Measurements from ENCODE around the gene ACTL7B.

GRCh38 chr9:108904161-108904560 lies 48.4 kb upstream of the ACTL7B start:
- no peak for TF ChIP-seq SUZ12 (IDR thresholded peaks at IDR 0.05; ENCODE audit: extremely low read depth, insufficient read depth, insufficient read length)
- TF ChIP-seq YY1 (IDR thresholded peaks at IDR 0.05; ENCODE audit: insufficient read depth, insufficient read length): no peak

All from NT2/D1 (cell line).